IgD-negative memory B cell (primary cell): ENCODE measurements around the gene KDM4C. TPM values are rescaled to one million over a fixed set of nuclear protein-coding genes. Genes with fewer than 3 reads are reported as not detected.
"Not testable (repeated sequence)": the region's sequence is repeated elsewhere in the genome, so short reads cannot be mapped to it uniquely, and the experiment has no call there.

Experiments used
- H3K27ac Mint-ChIP-seq, 3 donors: one replicate each; pipeline ENCODE4 v1.8.0; 2020 to 2022; ENCODE audit warnings: mild to moderate bottlenecking in 3 of 3, mixed read lengths in 3 of 3, moderate library complexity in 1 of 3
- H3K27me3 Mint-ChIP-seq: one replicate; pipeline ENCODE4 v1.8.0; 2021; ENCODE audit warnings: mixed read lengths
- H3K36me3 Mint-ChIP-seq: one replicate; pipeline ENCODE4 v1.8.0; 2020; ENCODE audit warnings: mild to moderate bottlenecking, mixed read lengths
- H3K4me1 Mint-ChIP-seq, 3 donors: one replicate each; pipeline ENCODE4 v1.8.0; 2020 to 2022; ENCODE audit warnings: mixed read lengths in 3 of 3, mild to moderate bottlenecking in 1 of 3
- H3K4me3 Mint-ChIP-seq, 4 donors: one replicate each; pipeline ENCODE4 v1.8.0; 2020 to 2022; ENCODE audit warnings: mild to moderate bottlenecking in 4 of 4, mixed read lengths in 4 of 4, moderate library complexity in 3 of 4
- H3K9me3 Mint-ChIP-seq, 3 donors: one replicate each; pipeline ENCODE4 v1.8.0; 2020 to 2021; ENCODE audit warnings: mixed read lengths in 3 of 3, mild to moderate bottlenecking in 1 of 3
- polyA plus RNA-seq: library from polyadenylated mRNA; unstranded; fragments of 300-500 nt; fragmentation: Illumina TruSeq; gene quantifications from one replicate; pipeline ENCODE4 v1.2.3, GENCODE V29; 2021

KDM4C gene
- polyA plus RNA-seq, 1 donor from 2014 or later: 31.6 TPM

DNA sequence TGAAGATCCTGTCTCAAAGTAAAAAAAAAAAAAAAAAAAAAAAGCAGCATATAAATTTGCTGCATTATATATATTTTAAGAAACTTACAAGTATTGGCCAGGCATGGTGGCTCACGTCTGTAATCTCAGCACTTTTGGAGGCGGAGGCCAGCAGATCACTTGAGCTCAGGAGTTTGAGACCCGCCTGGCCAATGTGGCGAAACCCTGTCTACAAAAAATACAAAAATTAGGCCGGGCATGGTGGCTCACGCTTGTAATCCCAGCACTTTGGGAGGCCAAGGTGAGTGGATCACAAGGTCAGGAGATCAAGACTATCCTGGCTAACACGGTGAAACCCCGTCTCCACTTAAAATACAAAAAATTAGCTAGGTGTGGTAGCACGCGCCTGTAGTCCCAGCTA, 2.9 kb upstream of the KDM4C start:
- not testable (repeated sequence) for H3K27ac Mint-ChIP-seq, H3K4me3 Mint-ChIP-seq

DNA sequence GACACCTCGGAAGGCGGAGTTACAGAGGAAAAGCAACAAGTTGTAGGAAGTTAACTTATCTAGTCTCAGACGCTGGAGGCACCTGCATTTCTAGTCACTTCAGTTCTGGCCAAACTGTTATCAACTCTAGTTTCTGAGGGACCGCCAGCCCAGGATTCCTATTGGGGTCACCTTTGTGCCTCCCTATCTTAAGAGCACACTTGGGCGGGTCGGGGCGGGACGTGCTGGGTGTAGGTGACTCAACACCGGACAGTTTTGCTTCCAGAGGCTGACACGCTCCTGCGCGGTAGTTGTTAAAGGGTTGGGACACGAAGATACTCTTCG, 679 bp upstream of the KDM4C start:
- H3K4me3 Mint-ChIP-seq: peak overlapping the region; percentile 95 to 100 (median 96)
- H3K9me3 Mint-ChIP-seq: no peaks in the 10 kb centered on the region
- no peaks in the 10 kb centered on the region for H3K27me3 Mint-ChIP-seq
- peaks cover 16 to 22% (median 19%) of the 10 kb centered on the region in 3 donors for H3K4me1 Mint-ChIP-seq
- H3K27ac Mint-ChIP-seq: peak overlapping the region; percentile 98 to 100 (median 99)
- no peaks in the 10 kb centered on the region for H3K36me3 Mint-ChIP-seq

More for the DNA sequence above, 2.9 kb upstream of the KDM4C start:
- H3K27me3 Mint-ChIP-seq, H3K36me3 Mint-ChIP-seq, H3K9me3 Mint-ChIP-seq: not testable (repeated sequence)
- peaks cover 19 to 26% (median 21%) of the 10 kb centered on the region in 3 donors for H3K4me1 Mint-ChIP-seq

DNA sequence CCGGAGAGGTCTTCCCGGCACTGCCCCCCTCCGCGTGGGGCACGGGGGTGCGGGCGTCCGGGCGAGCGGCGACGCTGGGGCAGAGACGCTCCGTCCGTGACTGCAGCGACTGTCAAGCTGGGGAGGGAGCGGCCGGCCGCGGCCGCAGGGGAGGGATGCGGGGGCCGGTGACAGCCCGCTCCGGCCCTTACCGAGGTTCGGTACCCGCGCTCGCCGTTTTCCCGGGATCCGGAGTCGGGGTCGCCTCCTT, 400 bp downstream of the KDM4C start:
- peak overlapping the region; percentile 98 to 100 (median 99) for H3K27ac Mint-ChIP-seq
- H3K4me1 Mint-ChIP-seq: peaks cover 21 to 27% (median 21%) of the 10 kb centered on the region in 3 donors
- peak overlapping the region; percentile 95 to 100 (median 96) for H3K4me3 Mint-ChIP-seq
- no peaks in the 10 kb centered on the region for H3K36me3 Mint-ChIP-seq
- H3K9me3 Mint-ChIP-seq: peaks cover 0 to 1% (median 0%) of the 10 kb centered on the region in 3 donors
- H3K27me3 Mint-ChIP-seq: no peaks in the 10 kb centered on the region

DNA sequence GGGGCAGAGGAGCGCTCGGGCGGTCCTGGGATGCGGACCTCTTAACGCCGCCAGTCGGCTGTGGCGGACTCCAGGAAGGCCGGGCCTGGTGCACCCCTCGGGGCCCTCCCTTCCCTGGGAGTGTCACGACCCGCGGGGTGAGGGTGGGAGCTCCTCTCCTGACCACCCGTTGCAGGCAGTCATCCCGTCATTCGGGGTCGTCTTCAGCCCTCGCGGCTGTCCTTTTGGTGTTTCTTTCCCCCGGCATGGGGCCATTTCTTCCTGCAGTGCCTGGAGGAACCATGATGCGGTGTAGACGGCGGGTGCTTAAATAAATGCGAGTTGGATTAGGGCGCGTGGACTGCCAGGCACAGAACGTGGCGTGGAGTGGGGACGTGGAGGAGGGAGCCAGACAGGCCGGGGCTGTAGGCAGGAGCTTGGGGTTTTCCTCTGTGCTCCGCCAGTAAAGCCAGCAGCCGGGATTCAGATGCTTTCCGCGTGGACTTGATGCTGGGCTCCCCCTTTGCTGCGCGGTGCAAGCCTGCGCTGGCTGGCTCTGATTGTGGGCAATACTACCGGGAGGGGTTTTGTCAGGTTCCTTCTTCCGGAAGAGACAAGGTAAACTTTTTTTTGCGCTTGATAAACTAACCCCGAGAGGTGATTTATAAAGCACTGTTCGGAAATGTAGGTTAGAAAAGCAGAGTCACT, 868 bp downstream of the KDM4C start:
- peaks cover 24 to 32% (median 24%) of the 10 kb centered on the region in 3 donors for H3K4me1 Mint-ChIP-seq
- no peaks in the 10 kb centered on the region for H3K36me3 Mint-ChIP-seq
- peaks cover 0 to 2% (median 0%) of the 10 kb centered on the region in 3 donors for H3K9me3 Mint-ChIP-seq
- no peaks in the 10 kb centered on the region for H3K27me3 Mint-ChIP-seq
- peak overlapping the region; percentile 95 to 100 (median 96) for H3K4me3 Mint-ChIP-seq
- peak overlapping the region; percentile 90 to 99 (median 98) for H3K27ac Mint-ChIP-seq

DNA sequence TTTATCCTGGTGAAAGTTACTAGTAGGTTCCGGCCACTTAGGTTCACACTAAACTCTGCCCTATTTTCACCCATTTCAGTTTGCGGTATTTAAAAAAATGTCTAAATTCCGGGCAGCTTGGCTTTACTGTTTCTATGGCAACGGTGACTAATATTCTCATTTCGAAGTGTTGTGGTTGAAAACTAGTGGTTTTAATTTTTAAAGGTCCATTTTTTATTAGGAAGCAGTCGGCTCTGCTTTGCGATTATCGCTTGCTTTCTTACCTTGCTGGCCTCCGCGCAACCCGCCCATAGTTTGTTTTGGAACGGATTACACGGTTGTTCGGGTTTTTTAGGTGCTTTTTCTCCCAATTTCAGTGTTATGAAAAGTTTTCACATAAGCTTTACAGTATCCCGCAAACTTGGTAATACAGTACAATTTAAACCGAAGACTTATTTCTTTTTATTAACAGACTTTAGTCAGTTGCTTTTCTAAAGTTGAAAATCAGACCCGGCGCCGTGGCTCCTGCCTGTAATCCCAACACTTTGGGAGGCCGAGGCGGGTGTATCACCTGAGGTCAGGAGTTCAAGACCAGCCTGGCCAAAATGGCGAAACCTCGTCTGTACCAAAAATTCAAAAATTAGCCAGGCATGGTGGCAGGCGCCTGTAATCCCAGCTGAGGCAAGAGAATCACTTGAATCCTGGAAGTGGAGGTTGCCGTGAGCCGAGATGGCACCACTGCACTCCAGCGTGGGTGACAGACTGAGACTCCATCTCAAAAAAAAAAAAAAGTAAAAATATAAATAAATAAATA, 1.6 kb downstream of the KDM4C start:
- peak overlapping the region; percentile 95 to 100 (median 96) for H3K4me3 Mint-ChIP-seq
- H3K9me3 Mint-ChIP-seq: peaks cover 0 to 2% (median 0%) of the 10 kb centered on the region in 3 donors
- no peaks in the 10 kb centered on the region for H3K36me3 Mint-ChIP-seq
- peaks cover 29 to 38% (median 31%) of the 10 kb centered on the region in 3 donors for H3K4me1 Mint-ChIP-seq
- H3K27me3 Mint-ChIP-seq: no peaks in the 10 kb centered on the region
- peak overlapping the region; percentile 90 to 99 (median 98) for H3K27ac Mint-ChIP-seq

DNA sequence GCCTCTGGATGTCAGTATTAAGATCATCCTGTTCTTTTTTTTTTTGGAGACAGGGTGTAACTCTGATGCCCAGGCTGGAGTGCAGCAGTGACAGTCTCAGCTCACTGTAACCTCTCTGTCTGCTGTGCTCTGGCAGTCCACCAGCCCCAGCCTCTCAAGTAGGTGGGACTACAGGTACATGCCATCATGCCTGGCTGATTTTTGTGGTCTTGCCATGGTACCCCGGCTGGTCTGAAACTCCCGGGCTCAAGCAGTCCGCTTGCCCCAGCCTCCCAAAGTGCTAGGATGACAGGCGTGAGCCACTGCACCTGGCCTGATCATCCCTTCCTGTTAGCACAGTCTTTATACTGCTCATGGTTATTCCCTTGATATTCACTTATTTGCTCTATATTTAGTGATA, 3.5 kb downstream of the KDM4C start:
- H3K27ac Mint-ChIP-seq: peak overlapping the region in 2 of 3 donors; percentile 50 to 64
- H3K4me3 Mint-ChIP-seq: peak overlapping the region in 2 of 4 donors; percentile 66 to 85
- peaks cover 2% of the 10 kb centered on the region for H3K36me3 Mint-ChIP-seq
- H3K9me3 Mint-ChIP-seq: peaks cover 0 to 2% (median 0%) of the 10 kb centered on the region in 3 donors
- peaks cover 40 to 49% (median 46%) of the 10 kb centered on the region in 3 donors for H3K4me1 Mint-ChIP-seq
- no peaks in the 10 kb centered on the region for H3K27me3 Mint-ChIP-seq

DNA sequence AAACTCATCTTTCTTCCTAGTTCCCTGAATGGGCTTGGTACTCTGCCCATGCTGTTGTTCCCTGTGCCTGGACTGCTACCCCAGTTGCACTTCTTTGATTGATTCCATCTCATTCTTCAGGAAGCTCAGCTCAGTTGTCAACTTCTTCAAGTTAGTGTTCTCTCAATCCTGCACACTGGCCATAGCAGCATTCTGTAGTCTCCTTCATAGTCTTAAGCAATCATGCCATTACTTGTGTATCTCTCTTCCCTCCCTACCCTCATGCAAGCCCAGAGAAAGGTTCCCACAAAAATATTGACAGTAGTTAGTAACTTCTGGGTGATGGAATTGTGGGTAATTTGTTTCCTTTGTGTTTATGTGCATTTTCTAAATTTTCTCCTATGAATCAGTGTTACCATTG, 5.5 kb downstream of the KDM4C start:
- H3K36me3 Mint-ChIP-seq: peaks cover 2% of the 10 kb centered on the region
- peak overlapping the region in 2 of 4 donors; percentile 4 to 7 for H3K4me3 Mint-ChIP-seq
- H3K27me3 Mint-ChIP-seq: no peaks in the 10 kb centered on the region
- peak overlapping the region in 1 of 3 donors; percentile 43 for H3K27ac Mint-ChIP-seq
- H3K4me1 Mint-ChIP-seq: peaks cover 39 to 55% (median 49%) of the 10 kb centered on the region in 3 donors
- H3K9me3 Mint-ChIP-seq: peaks cover 0 to 2% (median 0%) of the 10 kb centered on the region in 3 donors

DNA sequence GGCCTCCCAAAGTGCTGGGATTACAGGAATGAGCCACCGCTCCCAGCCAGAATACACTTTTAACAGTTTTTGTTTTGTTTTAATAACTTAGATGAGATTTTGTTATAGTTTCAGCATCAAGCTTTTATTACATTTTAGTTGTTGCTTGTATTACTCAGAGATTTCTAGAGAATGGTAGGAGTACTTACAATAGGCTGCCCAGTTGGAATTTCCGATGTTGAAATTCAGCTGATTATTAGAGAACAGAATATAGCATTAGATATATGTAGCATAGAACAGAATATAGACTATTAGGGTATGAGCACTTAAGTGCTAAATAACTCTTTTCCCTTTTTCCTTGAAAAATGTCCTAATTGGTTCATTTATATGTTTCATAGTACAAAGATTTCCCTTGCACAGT, 6.2 kb downstream of the KDM4C start:
- Mint-ChIP-seq H3K36me3 (peaks cover 2% of the 10 kb centered on the region), H3K4me1 (peaks cover 42 to 59% (median 49%) of the 10 kb centered on the region in 3 donors), H3K9me3 (peaks cover 0 to 2% (median 0%) of the 10 kb centered on the region in 3 donors), H3K4me3 (peak overlapping the region in 3 of 4 donors; percentile 0 to 49 (median 31)), H3K27ac (no peak overlapping the region), H3K27me3 (no peaks in the 10 kb centered on the region)

DNA sequence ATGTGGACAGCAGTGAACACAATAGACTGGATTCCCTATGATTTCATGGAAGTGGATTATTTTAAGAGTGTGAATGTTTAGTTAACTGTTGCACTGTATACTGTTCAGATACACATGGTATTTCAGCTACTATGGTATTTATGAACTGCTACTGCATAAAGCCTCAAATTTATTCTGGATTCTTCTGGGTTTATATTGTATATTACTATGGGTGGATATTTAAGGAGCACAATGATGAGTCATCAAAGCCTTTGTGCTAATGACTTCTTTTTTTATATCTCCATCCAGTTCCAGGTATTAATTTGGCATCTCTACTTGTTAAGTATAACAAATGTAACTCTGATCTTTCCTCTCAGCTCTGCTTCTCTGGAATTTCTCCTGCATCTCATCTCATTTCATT, 6.8 kb downstream of the KDM4C start:
- peak overlapping the region in 1 of 4 donors; percentile 31 for H3K4me3 Mint-ChIP-seq
- H3K27me3 Mint-ChIP-seq: no peaks in the 10 kb centered on the region
- H3K4me1 Mint-ChIP-seq: peaks cover 47 to 64% (median 49%) of the 10 kb centered on the region in 3 donors
- H3K36me3 Mint-ChIP-seq: peaks cover 2% of the 10 kb centered on the region
- peak overlapping the region in 2 of 3 donors; percentile 25 to 46 for H3K27ac Mint-ChIP-seq
- H3K9me3 Mint-ChIP-seq: peaks cover 0 to 2% (median 0%) of the 10 kb centered on the region in 3 donors

DNA sequence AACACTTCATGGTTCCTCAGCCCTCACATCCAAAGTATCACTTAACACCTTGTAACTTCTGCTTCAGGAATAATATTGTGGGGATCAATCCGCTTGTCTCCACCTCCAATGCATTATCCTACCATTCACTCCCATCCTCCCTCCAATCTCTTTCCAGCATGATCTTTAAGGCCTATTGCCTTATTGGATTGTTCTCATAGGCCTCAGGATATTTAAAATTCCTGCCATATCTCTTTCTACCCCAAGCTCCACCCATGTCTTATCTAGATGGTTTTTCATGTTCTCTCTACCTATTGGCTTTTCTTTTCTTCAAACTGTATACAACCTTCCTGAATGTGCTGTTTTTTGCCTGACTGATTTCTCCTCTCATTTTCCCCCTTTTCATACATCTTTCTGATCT, 7.2 kb downstream of the KDM4C start:
- peaks cover 0 to 2% (median 0%) of the 10 kb centered on the region in 3 donors for H3K9me3 Mint-ChIP-seq
- H3K27me3 Mint-ChIP-seq: no peaks in the 10 kb centered on the region
- H3K27ac Mint-ChIP-seq: peak overlapping the region in 1 of 3 donors; percentile 25
- peaks cover 2% of the 10 kb centered on the region for H3K36me3 Mint-ChIP-seq
- peaks cover 45 to 66% (median 50%) of the 10 kb centered on the region in 3 donors for H3K4me1 Mint-ChIP-seq
- peak overlapping the region in 1 of 4 donors; percentile 31 for H3K4me3 Mint-ChIP-seq

DNA sequence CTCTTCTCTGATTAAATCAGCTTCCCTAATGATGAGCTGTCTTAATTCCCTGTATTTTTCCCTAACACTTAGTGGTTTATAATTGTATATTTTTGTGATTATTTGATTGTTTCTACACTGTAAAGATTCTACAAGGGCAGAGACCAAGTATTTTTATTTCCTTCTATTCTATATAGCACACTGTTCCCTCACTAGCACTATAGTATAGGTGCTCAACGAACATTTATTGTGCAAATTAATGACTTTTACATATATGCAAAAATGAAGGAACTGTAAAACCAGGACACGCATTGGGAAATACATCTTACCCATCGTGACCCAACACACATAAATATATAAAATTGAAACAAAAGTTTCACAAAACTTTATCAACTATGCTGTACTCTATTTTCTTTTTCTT, 7.6 kb downstream of the KDM4C start:
- Mint-ChIP-seq H3K4me1 (peaks cover 42 to 64% (median 47%) of the 10 kb centered on the region in 3 donors), H3K27ac (peak overlapping the region in 1 of 3 donors; percentile 25), H3K36me3 (peaks cover 2% of the 10 kb centered on the region), H3K4me3 (peak overlapping the region in 1 of 4 donors; percentile 31), H3K27me3 (no peaks in the 10 kb centered on the region), H3K9me3 (peaks cover 0 to 2% (median 0%) of the 10 kb centered on the region in 3 donors)

DNA sequence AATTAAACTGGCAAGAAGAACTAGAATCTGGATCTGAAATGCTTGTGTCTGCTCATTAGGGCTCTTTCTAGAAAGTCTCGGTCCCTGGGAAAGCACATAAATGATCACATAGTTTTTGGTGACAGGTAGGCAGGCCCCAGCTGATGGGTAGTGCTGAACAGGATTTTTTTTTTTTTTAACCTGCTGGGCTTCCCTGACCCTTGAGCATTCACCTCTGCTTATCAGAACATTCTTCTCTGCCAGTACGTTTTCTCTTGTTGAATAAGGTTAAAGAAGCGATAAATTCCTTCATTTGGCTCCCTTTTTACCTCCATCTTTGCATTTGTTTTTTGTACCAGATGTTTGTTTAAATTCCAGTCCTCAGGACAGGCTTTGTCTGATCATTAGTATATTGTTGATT, 8.8 kb downstream of the KDM4C start:
- Mint-ChIP-seq H3K27me3 (no peaks in the 10 kb centered on the region), H3K4me1 (peaks cover 37 to 56% (median 47%) of the 10 kb centered on the region in 3 donors), H3K27ac (peak overlapping the region in 1 of 3 donors; percentile 26), H3K9me3 (peaks cover 0 to 2% (median 0%) of the 10 kb centered on the region in 3 donors), H3K36me3 (peaks cover 2% of the 10 kb centered on the region), H3K4me3 (no peak overlapping the region)

DNA sequence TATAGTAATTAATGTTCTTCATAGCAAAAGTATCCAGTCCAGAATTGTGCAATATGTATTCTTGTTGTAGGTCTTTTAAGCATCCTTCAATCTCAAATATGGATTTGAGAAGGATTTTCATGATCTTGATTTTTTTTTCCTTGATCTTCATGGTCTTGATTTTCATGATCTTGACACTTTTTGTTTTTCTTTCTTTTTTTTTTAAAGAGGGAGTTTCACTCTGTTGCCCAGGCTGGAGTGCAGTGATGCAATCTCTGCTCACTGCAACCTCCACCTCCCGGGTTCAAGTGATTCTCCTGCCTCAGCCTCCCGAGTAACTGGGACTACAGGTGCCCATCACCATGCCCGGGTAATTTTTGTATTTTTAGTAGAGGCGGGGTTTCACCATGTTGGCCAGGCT, 10.8 kb downstream of the KDM4C start:
- not testable (repeated sequence) for H3K4me3 Mint-ChIP-seq, H3K36me3 Mint-ChIP-seq, H3K9me3 Mint-ChIP-seq, H3K27ac Mint-ChIP-seq, H3K27me3 Mint-ChIP-seq
- H3K4me1 Mint-ChIP-seq: peaks cover 26 to 44% (median 41%) of the 10 kb centered on the region in 3 donors

DNA sequence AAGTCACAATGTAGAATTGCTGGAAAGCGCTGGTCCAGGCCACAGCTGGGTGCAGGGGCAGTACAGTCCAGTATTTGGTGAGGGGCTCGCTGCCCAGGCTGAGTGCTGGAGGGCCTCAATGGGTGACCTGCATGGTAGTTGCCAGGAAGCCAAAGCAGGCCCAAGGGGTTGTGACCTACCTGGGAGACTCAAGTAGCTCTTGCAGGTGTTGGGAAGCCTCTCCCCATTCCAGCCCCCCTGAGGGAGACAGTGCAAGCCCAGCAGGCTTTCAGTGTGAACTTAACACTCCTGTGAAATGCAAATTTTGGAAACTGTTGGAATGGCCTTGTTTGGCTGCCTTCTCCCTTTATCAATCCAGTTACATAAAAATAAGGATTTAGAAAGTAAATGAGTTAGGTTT, 13.9 kb downstream of the KDM4C start:
- H3K9me3 Mint-ChIP-seq: no peaks in the 10 kb centered on the region
- no peak overlapping the region for H3K27ac Mint-ChIP-seq
- H3K36me3 Mint-ChIP-seq: peaks cover 9% of the 10 kb centered on the region
- peaks cover 16 to 32% (median 23%) of the 10 kb centered on the region in 3 donors for H3K4me1 Mint-ChIP-seq
- no peaks in the 10 kb centered on the region for H3K27me3 Mint-ChIP-seq
- H3K4me3 Mint-ChIP-seq: no peak overlapping the region

DNA sequence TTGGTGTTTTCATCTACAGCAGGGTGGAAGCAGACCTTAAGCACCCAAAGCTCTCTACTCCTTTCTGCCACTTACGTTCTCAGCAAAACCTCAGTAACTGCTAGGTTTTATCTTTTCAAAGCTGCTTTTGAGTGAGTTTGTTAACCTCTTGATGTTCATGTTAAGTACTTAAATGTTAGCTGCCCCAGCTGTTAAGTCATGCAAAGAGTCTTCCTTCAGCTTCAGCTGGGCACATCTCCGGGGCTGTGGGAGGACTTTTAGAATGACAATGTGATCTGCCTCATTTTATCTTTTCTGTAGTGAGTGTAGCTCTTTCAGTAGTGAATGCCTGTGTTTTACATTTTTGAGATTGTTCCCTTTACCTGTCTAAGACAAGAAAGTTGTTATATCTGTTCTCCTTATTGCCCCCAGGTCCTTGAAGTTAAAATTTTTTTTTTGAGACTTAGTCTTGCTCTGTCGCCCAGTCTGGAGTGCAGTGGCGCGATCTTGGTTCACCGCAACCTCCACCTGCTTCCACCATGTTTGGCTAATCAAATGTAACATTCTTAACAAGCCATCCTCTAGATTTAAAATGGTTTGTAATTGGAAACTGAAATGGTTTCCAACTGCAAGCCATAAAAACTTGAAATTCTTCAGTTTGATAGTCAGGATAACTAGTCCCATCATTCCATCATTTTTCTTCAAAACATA, 19.6 kb downstream of the KDM4C start:
- peaks cover 35 to 42% (median 35%) of the 10 kb centered on the region in 3 donors for H3K4me1 Mint-ChIP-seq
- H3K36me3 Mint-ChIP-seq: peaks cover 12% of the 10 kb centered on the region
- H3K27me3 Mint-ChIP-seq: no peaks in the 10 kb centered on the region
- no peaks in the 10 kb centered on the region for H3K9me3 Mint-ChIP-seq
- peak overlapping the region in 2 of 3 donors; percentile 6 to 83 for H3K27ac Mint-ChIP-seq
- H3K4me3 Mint-ChIP-seq: peak overlapping the region in 3 of 4 donors; percentile 13 to 57 (median 39)
